HepG2 (cell line): ENCODE results near the gene OBP2A. TPM values are rescaled to one million over a fixed set of nuclear protein-coding genes. Genes with fewer than 3 reads are reported as not detected.

ENCODE experiments used
- ATRX ChIP-seq: sonication (generic); formaldehyde crosslinking; IDR thresholded peaks from 2 replicates; pipeline ENCODE4 v1.4.0; 2020; ENCODE audit warnings: missing genetic modification reagents, borderline replicate concordance
- CBFB ChIP-seq: sonication (generic); formaldehyde crosslinking; IDR thresholded peaks from 2 replicates; pipeline ENCODE4 v1.4.0; 2020; ENCODE audit warnings: missing genetic modification reagents
- DNMT3B ChIP-seq: conservative IDR thresholded peaks from 2 replicates; pipeline ENCODE4 v1.6.1; 2016; ENCODE audit warnings: missing biosample characterization, control low read depth
- ELF3 ChIP-seq: IDR thresholded peaks from 2 replicates; pipeline ENCODE4 v1.6.1; 2016; ENCODE audit warnings: missing genetic modification reagents, missing compliant biosample characterization
- FOXC1 ChIP-seq: sonication (generic); formaldehyde crosslinking; IDR thresholded peaks from 2 replicates; pipeline ENCODE4 v1.8.0; 2022; ENCODE audit warnings: mild to moderate bottlenecking, missing genetic modification reagents, borderline replicate concordance
- FOXM1 ChIP-seq: sonication (generic); formaldehyde crosslinking; IDR thresholded peaks from 2 replicates; pipeline ENCODE4 v1.5.0; 2020; ENCODE audit warnings: missing genetic modification reagents
- GATAD1 ChIP-seq: IDR thresholded peaks from 2 replicates; pipeline ENCODE4 v1.6.1; 2016; ENCODE audit warnings: missing genetic modification reagents, missing compliant biosample characterization
- HES4 ChIP-seq: sonication (generic); formaldehyde crosslinking; IDR thresholded peaks from 2 replicates; pipeline ENCODE4 v1.9.0; 2021; ENCODE audit warnings: mild to moderate bottlenecking, missing genetic modification reagents, borderline replicate concordance
- ISX ChIP-seq: sonication (generic); formaldehyde crosslinking; conservative IDR thresholded peaks from 2 replicates; pipeline ENCODE4 v1.5.0; 2020; ENCODE audit warnings: missing genetic modification reagents
- MED1 ChIP-seq: sonication (generic); formaldehyde crosslinking; IDR thresholded peaks from 2 replicates; pipeline ENCODE4 v1.4.0; 2020; ENCODE audit warnings: missing genetic modification reagents
- MEIS2 ChIP-seq: sonication (generic); formaldehyde crosslinking; IDR thresholded peaks from 2 replicates; pipeline ENCODE4 v1.9.0; 2021; ENCODE audit warnings: mild to moderate bottlenecking, missing genetic modification reagents
- MXD4 ChIP-seq: IDR thresholded peaks from 2 replicates; pipeline ENCODE4 v1.6.1; 2016; ENCODE audit warnings: mild to moderate bottlenecking, missing biosample characterization, missing genetic modification reagents
- NKX3-1 ChIP-seq: sonication (generic); formaldehyde crosslinking; IDR thresholded peaks from 2 replicates; pipeline ENCODE4 v1.5.0; 2020; ENCODE audit warnings: missing genetic modification reagents
- NR2C2 ChIP-seq: sonication (generic); formaldehyde crosslinking; IDR thresholded peaks from 2 replicates; pipeline ENCODE4 v1.4.0; 2020; ENCODE audit warnings: missing genetic modification reagents, mild to moderate bottlenecking, moderate library complexity, borderline replicate concordance
- RARA ChIP-seq: IDR thresholded peaks from 2 replicates; pipeline ENCODE4 v1.6.1; 2016; ENCODE audit warnings: missing genetic modification reagents, missing compliant biosample characterization
- RNF2 ChIP-seq: fragments of 450-650 bp; conservative IDR thresholded peaks from 2 replicates; pipeline ENCODE4 v1.6.1; 2016; ENCODE audit warnings: low read depth
- RXRA ChIP-seq: sonication (generic); formaldehyde crosslinking; IDR thresholded peaks from 2 replicates; pipeline ENCODE4 v1.5.1; 2020; ENCODE audit warnings: missing genetic modification reagents
- SRY ChIP-seq: sonication (generic); formaldehyde crosslinking; IDR thresholded peaks from 2 replicates; pipeline ENCODE4 v1.8.0; 2022; ENCODE audit warnings: mild to moderate bottlenecking, missing genetic modification reagents
- STAT5B ChIP-seq: sonication (generic); formaldehyde crosslinking; IDR thresholded peaks from 2 replicates; pipeline ENCODE4 v1.4.0; 2020; ENCODE audit warnings: missing genetic modification reagents
- ZBTB7A ChIP-seq: sonication (generic); formaldehyde crosslinking; IDR thresholded peaks from 2 replicates; pipeline ENCODE4 v1.8.0; 2022; ENCODE audit warnings: mild to moderate bottlenecking, missing genetic modification reagents
- ZFP36L2 ChIP-seq: sonication (generic); formaldehyde crosslinking; IDR thresholded peaks from 2 replicates; pipeline ENCODE4 v1.4.0; 2020; ENCODE audit warnings: missing genetic modification reagents
- ZFX ChIP-seq: sonication (generic); formaldehyde crosslinking; IDR thresholded peaks from 2 replicates; pipeline ENCODE4 v1.4.0; 2020; ENCODE audit warnings: mild to moderate bottlenecking, low read depth, missing genetic modification reagents, moderate library complexity
- ZNF383 ChIP-seq: sonication (generic); formaldehyde crosslinking; IDR thresholded peaks from 2 replicates; pipeline ENCODE4 v1.4.0; 2020; ENCODE audit warnings: missing genetic modification reagents, mild to moderate bottlenecking, borderline replicate concordance
- ZNF431 ChIP-seq: sonication (generic); formaldehyde crosslinking; IDR thresholded peaks from 2 replicates; pipeline ENCODE4 v1.9.0; 2022; ENCODE audit warnings: missing genetic modification reagents, low read depth, mild to moderate bottlenecking, borderline replicate concordance
- ZZZ3 ChIP-seq: sonication (generic); formaldehyde crosslinking; IDR thresholded peaks from 2 replicates; pipeline ENCODE4 v1.4.0; 2020; ENCODE audit warnings: missing genetic modification reagents, mild to moderate bottlenecking, borderline replicate concordance
- polyA plus RNA-seq, 8 experiments: library from polyadenylated mRNA; depleted of rRNA in 3 of 8; stranded (reverse) in 7 of 8; unstranded in 1 of 8; fragments of >200 nt; fragmentation: Illumina TruSeq in 4 of 8; extraction: Trizol in 4 of 8; gene quantifications; 2 replicates each; pipeline versions ENCODE4 v1.2.1 to v1.2.3, GENCODE V29; 2011 to 2016; ENCODE audit warnings: low read depth in 4 of 8, missing spikeins in 1 of 8, mixed read lengths in 1 of 8; ENCODE audit not compliant: insufficient read depth in 1 of 8
- total RNA-seq, 5 experiments: library from RNA; depleted of rRNA; stranded (reverse); fragments of >200 nt; fragmentation: Illumina TruSeq; extraction: Trizol; gene quantifications; 2 replicates each; pipeline ENCODE4 v1.2.3, GENCODE V29; 2016; ENCODE audit warnings: low read depth in 1 of 5
- TF ChIP-seq, protein P1 (sequence below): sonication (generic); formaldehyde crosslinking; IDR thresholded peaks from 2 replicates; pipeline ENCODE4 v1.4.0; 2020; ENCODE audit warnings: mild to moderate bottlenecking, low read depth, missing genetic modification reagents
- TF ChIP-seq, protein P2 (sequence below): sonication (generic); formaldehyde crosslinking; IDR thresholded peaks from 2 replicates; pipeline ENCODE4 v1.4.0; 2020; ENCODE audit warnings: missing genetic modification reagents, borderline replicate concordance
- TF ChIP-seq, protein P3 (sequence below): sonication (generic); formaldehyde crosslinking; IDR thresholded peaks from 2 replicates; pipeline ENCODE4 v1.5.1; 2020; ENCODE audit warnings: missing genetic modification reagents, mild to moderate bottlenecking, borderline replicate concordance

OBP2A gene
- total and polyA plus RNA-seq, 2 of the 13 experiments (the other 11 are each of a cell fraction or from before 2014, with no cell fraction given), result 0.32 TPM; not detected in 1

DNA sequence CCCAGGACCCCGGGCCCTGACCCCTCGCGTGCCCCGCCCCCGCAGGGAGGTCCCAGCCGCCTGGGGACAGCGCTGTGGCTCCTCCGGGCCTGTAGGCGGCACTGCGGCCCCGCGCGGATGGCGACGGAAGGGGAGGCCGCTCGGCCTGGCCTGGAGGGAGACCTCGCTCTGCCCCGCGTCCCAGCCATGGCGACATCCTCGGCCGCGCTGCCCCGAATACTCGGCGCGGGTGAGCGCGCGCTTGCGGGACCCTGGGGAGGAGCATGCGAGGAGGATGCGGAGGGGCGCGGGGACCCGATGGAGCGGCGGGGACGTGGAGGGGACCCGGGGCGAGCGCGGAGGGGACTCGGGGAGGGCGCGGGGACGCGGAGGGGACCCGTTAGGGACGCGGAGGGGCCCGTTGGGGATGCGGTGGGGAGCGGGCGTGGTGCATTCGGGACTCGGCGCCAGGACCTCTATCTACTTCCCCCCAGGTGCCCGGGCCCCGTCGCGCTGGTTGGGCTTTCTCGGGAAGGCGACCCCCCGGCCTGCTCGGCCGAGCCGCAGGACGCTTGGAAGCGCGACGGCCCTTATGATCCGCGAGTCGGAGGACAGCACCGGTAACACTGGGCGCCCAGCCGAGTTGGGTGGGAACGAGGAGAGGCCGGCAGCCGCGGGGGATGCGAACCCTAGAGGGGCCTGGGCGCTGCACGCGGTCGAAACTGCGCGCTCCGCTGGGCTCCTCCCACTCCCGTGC lies 45.2 kb upstream of the OBP2A start, which contains the start of gene MRPS2 (continued):
- TF ChIP-seq MXD4 (CRISPR knock-in tag) (0 out of 2 replicates have a peak, but pooled peaks have one; percentile 20), ELF3 (CRISPR knock-in tag) (0 out of 2 replicates have a peak, but pooled peaks have one; percentile 57), MED1 (CRISPR knock-in tag) (peak; percentile 62), ZFX (CRISPR knock-in tag) (peak; percentile 100), DNMT3B (CRISPR knock-in tag) (no peak), RXRA (peak; percentile 83), ATRX (CRISPR knock-in tag) (no peak), ZZZ3 (peak; percentile 95; the same call in 1 of the 2 replicates), RARA (CRISPR knock-in tag) (peak; percentile 64), NR2C2 (peak; percentile 76), FOXC1 (0 out of 2 replicates have a peak, but pooled peaks have one; percentile 15), ZNF431 (CRISPR knock-in tag) (peak; percentile 80; the same call in 1 of the 2 replicates), MEIS2 (CRISPR knock-in tag) (peak; percentile 84), ZFP36L2 (CRISPR knock-in tag) (0 out of 2 replicates have a peak, but pooled peaks have one; percentile 45), ZNF383 (CRISPR knock-in tag) (no peak), STAT5B (CRISPR knock-in tag) (peak; percentile 59; the same call in 1 of the 2 replicates), SRY (peak; percentile 83; the same call in 1 of the 2 replicates), HES4 (CRISPR knock-in tag) (peak; percentile 97), RNF2 (no peak), ISX (CRISPR knock-in tag) (no peak), CBFB (CRISPR knock-in tag) (peak; percentile 81), FOXM1 (CRISPR knock-in tag) (0 out of 2 replicates have a peak, but pooled peaks have one; percentile 5), NKX3-1 (0 out of 2 replicates have a peak, but pooled peaks have one; percentile 26), ZBTB7A (CRISPR knock-in tag) (peak; percentile 92), GATAD1 (peak; percentile 97)
- TF ChIP-seq, protein P1, sequence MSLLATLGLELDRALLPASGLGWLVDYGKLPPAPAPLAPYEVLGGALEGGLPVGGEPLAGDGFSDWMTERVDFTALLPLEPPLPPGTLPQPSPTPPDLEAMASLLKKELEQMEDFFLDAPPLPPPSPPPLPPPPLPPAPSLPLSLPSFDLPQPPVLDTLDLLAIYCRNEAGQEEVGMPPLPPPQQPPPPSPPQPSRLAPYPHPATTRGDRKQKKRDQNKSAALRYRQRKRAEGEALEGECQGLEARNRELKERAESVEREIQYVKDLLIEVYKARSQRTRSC (CRISPR knock-in tag), result peak; percentile 84
- TF ChIP-seq, protein P2, sequence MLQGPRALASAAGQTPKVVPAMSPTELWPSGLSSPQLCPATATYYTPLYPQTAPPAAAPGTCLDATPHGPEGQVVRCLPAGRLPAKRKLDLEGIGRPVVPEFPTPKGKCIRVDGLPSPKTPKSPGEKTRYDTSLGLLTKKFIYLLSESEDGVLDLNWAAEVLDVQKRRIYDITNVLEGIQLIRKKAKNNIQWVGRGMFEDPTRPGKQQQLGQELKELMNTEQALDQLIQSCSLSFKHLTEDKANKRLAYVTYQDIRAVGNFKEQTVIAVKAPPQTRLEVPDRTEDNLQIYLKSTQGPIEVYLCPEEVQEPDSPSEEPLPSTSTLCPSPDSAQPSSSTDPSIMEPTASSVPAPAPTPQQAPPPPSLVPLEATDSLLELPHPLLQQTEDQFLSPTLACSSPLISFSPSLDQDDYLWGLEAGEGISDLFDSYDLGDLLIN (CRISPR knock-in tag), result no peak
- TF ChIP-seq, protein P3, sequence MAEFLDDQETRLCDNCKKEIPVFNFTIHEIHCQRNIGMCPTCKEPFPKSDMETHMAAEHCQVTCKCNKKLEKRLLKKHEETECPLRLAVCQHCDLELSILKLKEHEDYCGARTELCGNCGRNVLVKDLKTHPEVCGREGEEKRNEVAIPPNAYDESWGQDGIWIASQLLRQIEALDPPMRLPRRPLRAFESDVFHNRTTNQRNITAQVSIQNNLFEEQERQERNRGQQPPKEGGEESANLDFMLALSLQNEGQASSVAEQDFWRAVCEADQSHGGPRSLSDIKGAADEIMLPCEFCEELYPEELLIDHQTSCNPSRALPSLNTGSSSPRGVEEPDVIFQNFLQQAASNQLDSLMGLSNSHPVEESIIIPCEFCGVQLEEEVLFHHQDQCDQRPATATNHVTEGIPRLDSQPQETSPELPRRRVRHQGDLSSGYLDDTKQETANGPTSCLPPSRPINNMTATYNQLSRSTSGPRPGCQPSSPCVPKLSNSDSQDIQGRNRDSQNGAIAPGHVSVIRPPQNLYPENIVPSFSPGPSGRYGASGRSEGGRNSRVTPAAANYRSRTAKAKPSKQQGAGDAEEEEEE (CRISPR knock-in tag), result no peak
